ENCODE measurements around the gene DDRGK1. TPM values are rescaled to one million over a fixed set of nuclear protein-coding genes. Genes with fewer than 3 reads are reported as not detected.
"Not testable (repeated sequence)": the region's sequence is repeated elsewhere in the genome, so short reads cannot be mapped to it uniquely, and the experiment has no call there.

The DDRGK1 gene
- total RNA-seq, 1 donor from 2014 or later = 53.1 TPM

DNA sequence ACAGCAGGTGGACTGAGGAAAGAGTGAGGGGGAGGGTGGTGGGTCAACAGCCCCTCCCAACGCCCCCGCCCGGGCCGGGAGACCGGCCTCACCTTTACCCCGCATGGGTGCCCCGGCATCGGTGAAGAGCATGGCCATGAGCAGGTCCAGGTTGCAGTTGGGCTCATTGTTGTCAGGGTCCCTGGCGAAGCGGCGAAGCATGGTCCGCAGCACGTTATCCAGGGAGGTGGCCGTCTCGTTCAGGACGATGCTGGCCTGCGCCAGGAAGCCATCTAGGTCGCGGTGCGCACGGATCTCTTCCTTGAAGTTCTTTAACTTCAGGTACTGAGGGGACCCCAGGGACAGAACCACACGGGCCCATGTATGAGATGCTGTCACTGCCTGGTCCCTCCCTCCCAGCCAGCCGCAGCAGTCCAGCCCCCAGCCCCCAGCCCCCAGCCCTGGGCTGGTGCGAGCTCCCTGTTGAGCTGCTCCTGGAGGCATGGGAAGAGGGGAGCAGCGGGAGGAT lies 29.6 kb upstream of the DDRGK1 start:
- no peak for DNase-seq

DNA sequence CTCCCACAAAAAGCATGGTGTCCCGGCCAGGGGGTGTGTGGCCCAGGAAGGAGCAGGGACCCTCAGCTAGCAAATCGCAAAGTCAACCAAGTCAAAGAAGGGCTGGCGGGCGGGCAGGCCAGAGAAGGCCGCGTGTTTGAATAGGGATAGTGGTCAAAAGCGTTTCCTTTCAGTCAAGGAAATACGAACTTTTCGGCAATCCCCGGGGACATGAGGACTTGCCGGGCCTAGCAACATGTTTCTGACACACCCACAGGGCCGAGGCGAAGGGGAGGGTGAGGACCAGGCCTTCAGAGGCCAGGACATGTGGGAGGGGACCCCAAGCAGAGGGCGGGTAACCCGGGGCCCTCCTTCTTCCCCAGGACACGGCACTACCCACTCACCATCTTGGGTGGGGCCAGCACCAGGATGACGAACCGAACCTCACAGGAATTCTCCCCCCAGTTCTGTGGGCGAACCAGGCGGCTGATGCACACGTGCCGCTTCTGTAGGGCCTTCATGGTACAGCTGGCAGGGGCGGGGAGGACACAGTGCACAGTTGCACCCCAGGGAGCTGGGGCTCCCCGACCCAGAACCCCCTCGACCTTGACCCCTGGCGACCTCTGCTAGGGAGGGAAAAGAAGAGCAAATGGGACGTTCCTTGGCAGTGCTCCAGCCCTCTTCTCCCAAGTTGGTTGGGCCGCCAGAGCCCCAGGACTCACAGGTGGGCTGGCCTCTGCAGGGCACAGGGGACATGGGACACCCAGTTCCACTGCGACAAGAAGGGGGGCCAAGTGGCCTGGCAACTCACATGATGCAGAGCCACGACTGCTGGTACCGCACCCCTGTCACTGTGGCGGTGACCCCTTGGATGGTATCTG lies 28.9 kb upstream of the DDRGK1 start:
- DNase-seq = no peak

DNA sequence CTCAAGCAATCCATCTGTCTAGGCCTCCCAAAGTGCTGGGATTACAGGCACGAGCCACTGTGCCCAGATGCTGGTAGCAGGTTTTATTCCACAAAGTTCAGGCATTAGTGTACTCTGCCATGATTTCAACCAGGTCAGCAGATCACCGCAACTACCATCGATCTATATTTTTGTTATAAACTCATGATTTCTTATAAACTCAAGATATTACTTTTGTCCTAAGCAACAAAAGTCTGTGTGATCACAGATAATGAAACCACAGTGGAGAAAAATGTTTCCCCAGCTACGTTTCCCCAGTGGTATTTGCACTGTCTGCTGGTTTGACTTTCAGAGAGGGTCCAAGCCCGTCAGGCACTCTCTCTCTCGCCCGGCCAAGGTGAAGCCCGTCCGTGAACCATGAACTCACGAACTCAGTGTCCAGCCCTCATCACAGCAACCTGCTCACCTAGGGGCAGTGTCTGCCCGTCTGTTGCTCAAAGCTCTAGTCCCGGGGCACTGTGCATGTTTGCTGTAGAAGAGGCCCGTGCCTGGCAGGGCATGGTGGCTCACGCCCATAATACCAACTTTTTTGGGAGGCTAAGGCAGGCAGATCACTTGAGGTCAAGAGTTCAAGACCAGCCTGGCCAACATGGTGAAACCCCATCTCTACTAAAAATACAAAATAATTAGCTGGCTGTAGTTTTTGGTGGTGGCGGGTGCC lies 27.6 kb upstream of the DDRGK1 start:
- no peak for DNase-seq

DNA sequence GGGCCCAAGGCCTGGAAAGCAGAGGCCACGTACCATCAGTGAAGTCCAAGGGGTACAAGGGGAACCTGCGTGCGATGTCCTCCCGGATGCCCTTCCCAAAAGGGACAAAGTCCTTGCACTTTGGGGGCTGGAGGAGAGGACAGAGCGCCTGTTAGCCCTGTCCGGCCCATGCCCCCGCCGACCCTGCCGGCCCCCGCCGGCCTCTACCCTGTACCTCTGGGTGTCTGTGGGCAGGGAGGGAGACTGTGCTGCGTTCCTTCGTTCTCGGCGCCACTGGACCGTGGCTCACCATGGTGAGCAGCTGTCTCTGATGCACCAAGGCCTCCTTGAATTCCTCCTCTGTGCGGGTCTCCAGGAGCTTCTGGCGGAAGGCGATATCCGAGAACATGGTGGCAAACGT lies 26.6 kb upstream of the DDRGK1 start:
- DNase-seq = no peak

DNA sequence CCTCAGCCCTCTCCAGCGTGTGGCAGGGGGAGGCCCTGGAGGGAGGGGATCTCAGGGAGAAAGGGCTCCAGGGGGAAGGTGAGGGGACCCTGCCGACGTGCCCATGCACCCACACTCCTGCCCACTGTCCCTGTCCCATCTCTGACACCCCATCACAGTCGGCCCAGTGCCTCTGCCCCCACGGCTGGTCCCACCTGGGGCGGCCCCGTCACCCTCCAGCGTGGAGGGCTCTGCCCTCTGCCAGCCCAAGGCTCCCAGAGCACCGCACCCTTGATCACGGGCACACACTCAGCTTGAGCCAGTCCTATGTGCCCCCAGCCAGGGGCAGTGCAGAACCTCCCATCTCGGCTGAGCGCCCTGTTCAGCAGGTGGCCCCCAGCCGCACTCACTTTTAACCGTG lies 25.3 kb upstream of the DDRGK1 start:
- DNase-seq = no peak

DNA sequence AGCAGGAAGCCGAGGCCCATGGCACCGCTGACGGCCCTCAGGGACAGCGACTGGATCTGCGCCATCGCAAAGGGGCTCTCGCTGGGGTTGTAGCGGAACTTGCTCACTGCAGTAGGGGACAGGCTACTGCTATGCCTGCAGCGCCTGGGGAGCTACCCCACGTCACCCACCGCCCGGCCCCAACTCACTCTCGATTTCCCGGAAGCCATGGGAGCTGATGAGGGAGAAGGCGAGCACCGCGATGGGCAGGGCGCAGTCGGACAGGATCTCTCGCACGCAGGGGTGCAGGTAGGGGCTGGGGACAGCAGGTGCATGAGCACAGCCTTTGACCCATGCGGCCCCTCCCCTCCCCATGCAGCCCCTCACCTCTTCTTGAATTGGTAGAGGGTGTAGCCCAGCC lies 24.7 kb upstream of the DDRGK1 start:
- no peak for DNase-seq

DNA sequence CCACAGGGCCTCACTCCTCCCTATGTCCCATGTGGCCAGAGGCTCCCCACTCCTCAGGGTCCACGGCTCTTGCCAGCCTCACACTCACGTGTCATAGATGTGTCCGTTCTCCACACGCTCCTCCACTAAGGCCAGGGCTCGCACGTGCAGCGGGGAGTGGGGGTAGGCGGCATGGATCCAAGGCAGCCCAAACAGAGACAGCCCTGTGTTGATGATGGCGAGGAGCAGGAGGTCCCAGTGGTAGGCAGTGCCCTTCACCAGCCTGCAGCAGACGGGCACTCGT lies 24.2 kb upstream of the DDRGK1 start:
- DNase-seq = no peak

DNA sequence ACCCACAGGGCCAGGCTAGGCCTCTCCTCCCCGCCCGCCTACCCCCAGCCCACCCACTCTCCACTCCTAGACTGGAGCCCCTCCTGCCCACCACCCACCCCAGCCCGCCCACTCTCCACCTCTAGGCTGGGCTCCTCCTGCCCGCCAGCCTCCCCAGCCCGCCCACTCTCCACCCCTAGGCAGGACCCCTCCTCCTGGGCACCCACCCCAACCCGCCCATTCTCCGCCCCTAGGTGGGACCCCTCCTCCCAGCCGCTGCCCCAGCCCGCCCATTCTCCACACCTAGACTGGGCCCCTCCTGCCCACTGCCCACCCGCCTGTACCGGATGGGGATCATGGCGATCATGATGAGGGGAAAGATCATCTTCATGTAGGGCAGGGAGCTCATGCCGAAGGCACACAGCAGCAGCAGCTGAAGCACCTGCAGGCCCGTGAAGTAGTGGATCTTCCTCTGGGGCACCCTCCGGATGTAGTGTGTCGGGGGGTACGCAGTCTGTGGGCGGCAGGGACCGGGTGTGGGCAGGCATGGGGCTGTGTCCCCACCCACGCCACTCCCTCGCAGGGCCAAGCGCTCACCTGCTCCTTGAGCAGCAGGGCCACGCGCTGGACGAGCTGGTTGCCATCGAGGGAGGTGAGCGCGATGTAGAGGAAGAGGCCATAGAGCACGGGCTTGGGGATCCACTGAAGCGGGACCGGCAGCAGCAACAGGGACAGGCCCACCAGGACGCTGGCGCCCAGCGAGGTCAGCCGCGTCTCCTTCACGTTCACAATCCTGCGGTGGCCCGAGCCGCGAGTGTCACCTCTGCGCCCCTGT lies 23.7 kb upstream of the DDRGK1 start:
- DNase-seq = no peak

DNA sequence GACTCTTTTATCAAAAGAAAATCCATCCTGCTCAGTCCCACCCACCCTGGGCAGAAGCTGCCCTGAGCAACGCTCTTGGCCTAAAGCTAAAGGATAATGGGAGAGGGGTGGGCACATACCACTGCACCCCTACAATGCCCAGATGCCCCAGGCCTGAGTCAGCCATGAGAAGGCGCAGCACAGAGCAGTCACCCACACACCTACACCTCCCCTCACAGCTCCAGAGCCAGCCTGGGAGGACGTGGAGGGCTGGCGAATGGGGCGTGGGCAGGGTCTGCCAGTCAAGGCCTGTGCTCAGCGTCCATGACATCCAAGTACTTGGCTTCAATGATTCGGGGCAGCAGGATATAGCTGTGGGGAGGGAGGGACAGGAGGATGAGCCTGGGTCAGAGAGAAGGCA lies 23.0 kb upstream of the DDRGK1 start:
- no peak for DNase-seq

DNA sequence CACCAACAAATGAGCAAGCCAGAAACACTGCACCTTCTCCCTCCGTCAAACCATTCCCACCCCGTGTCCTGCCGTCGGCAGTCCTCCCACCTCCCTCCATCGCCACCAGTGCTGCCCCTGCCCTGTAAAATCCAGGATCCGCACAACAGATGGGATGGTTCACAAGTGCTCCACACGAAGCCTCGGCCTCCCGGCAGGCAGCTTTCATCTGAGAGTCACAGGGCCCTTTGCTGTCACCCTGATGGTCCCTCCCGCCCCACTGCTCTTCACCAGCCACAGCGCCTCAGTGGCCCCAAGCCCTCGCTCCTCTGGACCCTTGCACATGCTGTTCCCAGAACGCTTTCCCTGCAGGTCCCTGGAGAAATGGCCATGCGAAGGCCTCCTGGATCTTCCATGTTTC lies 22.4 kb upstream of the DDRGK1 start:
- no peak for DNase-seq

DNA sequence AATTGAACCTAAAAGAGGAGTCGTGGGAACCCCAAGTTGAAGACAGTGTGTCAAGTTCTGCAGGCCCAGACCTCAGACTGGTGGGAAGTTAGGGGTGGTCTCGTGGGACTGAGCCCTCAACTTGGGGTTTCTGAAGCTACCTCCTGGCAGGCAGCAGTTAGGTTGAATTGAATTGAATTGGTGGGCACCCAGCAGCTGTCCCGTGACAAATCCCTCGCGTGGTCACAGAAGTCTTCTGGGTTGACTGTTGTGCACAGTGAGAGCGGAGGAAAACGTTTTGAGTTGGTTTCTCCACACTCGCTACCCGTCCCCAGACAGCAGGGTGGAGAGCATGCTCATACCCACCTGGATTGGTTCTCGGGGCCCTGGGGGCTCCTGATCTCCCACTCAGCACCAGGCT lies 21.6 kb upstream of the DDRGK1 start:
- no peak for DNase-seq

DNA sequence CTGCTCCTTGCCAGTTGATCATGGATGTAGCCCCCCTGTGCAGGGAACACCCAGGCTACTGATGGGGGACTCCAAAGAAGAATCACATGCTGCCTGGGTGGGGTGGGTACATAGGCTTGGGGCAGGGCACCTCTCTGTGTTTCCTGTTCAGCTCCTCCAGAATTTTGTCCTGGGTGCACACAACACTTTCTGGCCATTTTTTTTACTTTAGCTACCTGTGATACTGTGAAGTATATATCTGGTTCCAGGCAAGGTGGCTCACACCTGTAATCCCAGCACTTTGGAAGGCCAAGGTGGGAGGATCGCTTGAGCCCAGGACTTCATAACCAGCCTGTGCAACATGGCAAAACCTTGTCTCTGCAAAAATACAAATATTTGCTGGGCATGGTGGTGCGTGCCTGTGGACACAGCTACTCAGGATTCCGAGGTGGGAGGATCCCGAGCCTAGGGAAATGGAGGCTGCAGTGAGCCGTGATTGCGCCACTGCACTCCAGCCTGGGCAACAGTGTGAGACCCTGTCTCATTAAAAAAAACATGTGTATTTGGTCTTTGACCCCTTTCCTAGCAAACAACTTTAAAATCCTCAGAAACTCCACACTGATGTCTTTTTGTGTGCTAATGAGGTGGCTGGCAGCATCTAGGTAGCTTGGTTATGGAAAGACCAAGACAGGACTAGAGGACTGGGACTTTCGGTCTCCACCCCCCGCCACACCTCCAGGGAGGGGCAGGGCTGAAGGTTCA lies 20.4 kb upstream of the DDRGK1 start:
- no peak for DNase-seq

DNA sequence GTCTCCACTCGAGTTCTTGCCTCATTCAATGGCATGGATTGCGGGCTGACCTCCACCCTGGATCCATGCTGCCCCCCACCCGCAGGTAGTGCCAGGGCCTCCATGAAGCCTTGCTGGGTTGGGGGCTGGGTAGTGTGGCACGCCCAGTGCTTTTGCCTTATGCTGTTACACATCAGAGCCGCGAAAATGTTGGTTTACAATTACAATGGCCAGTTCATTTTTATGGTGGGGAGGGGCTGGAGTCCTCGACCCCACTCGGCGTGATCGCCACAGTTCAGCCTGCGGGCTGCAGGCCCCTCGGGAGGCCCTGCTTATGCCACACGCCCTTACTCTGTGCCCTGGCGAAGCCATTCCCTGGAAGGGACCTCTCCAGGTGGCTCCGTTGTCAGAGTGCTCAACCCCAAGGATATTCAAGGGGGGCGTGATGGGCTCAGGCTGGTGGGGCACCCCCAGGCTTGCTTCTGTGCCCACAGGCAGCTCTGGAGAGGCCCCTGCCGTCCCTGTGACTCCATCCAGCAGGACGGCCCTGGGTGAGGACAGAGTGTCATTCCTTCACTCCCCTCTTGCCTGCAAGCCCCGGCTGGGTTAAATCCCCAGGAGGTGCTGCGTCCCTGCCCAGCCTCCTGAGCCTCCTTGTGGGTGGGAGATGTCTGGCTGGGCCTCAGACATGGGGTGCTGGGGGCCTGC lies 19.7 kb upstream of the DDRGK1 start:
- no peak for DNase-seq

DNA sequence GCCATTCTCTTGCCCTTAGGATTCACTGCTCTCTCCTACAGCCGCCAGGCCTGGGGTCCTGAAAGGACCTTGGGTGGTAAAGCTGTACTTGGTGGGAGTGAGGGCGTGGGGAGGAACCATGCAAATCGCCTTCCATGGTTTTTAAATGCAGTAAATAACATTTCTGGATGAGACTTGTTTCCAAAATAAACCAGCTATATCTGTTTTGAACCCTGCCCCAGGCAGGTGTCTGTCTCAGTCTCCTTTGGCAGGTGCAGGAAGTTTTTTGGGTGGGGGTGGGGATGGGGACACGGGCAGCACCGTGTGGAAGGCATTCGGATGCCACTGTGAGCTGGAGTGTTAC lies 19.1 kb upstream of the DDRGK1 start:
- DNase-seq = no peak

DNA sequence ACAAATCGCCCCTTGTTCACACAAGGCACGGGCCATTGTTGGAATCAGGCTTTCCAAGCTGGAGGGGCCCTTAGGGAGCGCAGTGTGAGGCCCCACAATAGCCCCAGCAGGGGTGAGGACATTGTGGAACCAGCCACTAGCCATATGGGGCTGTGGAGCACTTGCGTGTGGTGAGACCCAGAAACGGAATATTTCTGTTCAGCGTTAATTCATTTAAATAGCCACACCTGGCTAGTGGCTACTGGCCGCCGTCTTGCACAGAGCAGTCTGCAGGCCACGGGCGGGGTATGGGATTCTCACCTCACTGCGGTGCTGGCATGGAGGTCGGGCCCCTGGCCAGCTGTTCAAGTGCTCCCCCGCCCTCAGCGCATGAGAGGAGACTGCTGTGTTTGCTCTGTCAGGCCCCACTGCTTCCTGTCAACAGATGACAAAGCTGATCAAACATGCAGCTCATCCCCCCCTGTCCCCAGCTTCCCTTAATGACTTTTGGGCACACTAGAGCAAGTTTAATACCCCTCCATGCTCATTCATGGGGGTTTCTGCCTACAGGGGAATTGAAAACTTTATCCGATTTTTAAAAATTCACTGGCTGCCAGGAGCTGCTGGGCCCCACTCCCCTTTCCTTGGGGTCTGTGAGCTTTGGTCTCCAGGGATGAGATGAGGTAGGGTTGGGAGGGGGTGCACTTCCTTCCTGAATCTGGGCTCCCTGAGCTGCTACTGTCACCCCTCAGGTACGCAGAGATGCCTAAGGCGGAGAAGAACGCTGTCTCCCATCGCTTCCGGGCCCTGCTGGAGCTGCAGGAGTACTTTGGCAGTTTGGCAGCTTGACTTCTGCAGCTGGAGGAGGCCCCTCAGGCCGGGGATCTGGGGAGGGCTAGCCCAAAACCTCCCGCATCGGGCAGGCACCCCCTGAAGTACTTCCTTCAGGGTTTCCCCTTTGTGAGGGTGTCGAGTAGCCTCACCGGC lies 18.4 kb upstream of the DDRGK1 start:
- DNase-seq = peak; percentile 29

DNA sequence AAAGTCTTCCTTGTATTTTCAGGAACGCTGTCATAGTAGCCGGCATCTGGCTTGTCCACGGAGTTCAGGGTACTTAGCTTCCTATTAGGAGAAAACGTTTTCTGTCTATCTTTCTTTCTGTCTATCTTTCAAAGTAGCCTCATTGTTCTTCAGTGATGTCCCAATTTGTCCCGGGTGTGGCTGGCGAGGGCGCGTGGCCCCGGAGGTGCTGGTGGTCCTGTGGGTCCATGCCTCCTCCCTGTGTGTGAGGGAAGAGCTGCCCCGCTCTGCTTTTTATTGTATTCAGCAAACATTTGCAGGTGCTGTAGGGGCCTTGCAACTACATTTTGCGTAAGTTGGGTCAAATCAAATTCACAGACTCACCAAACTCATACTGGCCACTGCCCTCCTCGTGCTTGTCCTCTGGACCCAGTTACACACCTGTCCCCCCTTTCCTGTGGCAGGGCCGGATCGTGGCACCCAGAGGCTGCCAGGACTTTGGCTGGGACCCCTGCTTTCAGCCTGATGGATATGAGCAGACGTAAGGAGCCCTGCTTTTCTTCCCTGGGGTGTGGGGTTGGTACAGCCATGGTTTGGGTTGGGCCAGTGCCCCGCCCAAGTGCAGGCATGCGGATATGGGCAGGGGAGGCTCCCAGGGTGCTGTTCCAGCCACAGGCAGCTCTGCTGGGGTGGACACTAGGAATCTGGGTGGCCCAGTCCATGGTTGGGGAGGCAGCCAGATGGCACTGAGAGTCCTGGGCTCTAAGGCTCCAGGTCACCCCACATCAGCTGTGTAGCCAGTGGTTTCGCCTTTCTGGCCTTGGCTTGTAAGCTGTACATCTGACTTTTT lies 17.1 kb upstream of the DDRGK1 start:
- DNase-seq = no peak

DNA sequence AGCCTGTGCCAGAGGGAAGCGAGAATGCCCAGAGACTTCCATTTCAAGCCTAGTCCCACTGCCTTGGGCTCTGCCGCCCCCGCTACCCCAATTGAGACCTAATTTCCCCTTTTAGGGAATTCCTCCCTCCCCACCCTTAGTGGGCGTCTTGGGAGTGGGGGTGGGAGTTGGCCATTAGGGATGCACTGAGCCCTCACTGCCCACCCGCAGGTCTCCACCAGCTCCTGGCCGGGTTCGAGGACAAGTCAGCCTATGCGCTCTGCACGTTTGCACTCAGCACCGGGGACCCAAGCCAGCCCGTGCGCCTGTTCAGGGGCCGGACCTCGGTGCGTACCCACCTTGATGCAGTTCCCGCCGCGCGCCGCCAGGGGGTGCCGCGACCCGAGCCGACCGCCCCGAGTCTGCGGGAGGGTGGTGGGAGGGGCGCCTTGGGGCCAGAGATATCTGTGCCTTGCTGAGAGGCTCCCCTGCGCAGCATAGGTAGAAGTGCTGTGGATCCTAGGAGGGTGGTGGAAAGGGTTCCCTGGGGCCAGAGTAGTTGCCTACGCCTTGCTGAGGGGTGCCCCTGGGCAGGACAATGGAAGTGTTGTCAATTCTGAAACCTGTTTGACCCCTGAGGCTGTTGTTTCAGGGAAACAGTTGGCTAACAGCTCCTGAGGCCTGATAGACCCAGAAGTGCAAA lies 14.0 kb upstream of the DDRGK1 start:
- DNase-seq = peak; percentile 71

DNA sequence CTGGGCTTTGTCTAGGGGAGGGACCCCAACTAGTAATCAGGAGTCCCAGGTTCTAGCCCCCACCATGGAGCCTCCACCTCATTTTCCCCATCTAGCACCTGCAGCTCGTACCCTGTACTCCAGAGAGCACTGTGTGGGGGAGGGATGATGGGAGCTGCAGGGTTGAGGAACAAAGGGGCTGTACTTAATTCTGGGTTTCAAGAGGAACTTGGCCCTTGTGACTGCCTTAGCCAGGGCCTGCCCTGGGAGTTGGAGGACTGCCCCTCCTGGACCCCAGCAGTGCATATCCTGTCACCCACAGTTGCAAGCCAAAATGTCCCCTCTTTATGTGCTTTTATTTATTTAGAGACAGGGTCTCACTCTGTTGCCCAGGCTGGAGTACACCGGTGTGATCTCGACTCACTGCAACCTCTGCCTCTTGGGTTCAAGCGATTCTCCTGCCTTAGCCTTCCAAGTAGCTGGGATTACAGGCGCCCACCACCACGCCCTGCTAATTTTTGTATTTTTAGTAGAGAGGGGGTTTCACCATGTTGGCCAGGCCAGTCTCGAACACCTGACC lies 11.0 kb upstream of the DDRGK1 start:
- not testable (repeated sequence) for DNase-seq

DNA sequence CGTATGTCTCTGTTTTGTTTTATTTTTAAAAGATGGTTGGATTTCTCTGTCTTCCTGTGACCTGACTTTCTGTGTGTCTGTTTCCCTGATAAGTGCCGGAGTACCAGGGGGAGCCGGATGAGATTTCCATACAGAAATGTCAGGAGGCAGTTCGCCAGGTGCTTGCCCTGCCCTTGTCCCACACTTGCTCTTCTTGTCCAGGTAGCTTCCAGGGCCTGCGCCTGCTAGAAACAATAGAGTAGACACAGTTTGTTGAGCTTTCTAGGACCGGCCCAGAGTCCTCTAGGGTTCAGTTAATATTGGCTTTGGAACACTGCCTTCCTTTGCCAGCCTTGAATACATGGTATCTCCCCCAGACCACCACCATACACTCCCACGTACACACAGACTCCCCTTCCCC lies 8.7 kb upstream of the DDRGK1 start:
- no peak for DNase-seq
